Stimulated activated CD4-positive, alpha-beta T cell treated with anti-CD3 and anti-CD28 coated beads, Interleukin-1b, Interleukin-23, amount 100 ng/mL, for 48 hours (primary cell): ENCODE measurements around the gene ING4.

ENCODE experiments used
- DNase-seq: peaks from one replicate; pipeline ENCODE4 v3.0.0-alpha.2; 2020

The ING4 gene

GRCh38 chr12:6632026-6632983 is 30.6 kb downstream of the ING4 start:
- DNase-seq = peak; percentile 44

- DNase-seq = no peak
Measured at GRCh38 chr12:6631549-6631961, 31.4 kb downstream of the ING4 start.

- DNase-seq = no peak
Measured at GRCh38 chr12:6630736-6631135, 32.2 kb downstream of the ING4 start.

GRCh38 chr12:6627616-6628015 is 35.3 kb downstream of the ING4 start:
- no peak for DNase-seq

GRCh38 chr12:6626654-6627283 is 36.1 kb downstream of the ING4 start:
- no peak for DNase-seq

GRCh38 chr12:6620885-6621274 is 42.0 kb downstream of the ING4 start:
- no peak for DNase-seq

- peak; percentile 58 for DNase-seq
Measured at GRCh38 chr12:6620137-6620884, 42.6 kb downstream of the ING4 start.

- no peak for DNase-seq
Measured at GRCh38 chr12:6618483-6619225, 44.3 kb downstream of the ING4 start.

- no peak for DNase-seq
Measured at GRCh38 chr12:6615802-6616201, 47.1 kb downstream of the ING4 start.

GRCh38 chr12:6614513-6615172 is 48.3 kb downstream of the ING4 start:
- no peak for DNase-seq

GRCh38 chr12:6613776-6614512 is 49.0 kb downstream of the ING4 start:
- DNase-seq = no peak

GRCh38 chr12:6613015-6613775 is 49.7 kb downstream of the ING4 start:
- DNase-seq = no peak

- DNase-seq = no peak
Measured at GRCh38 chr12:6612652-6613014, 50.3 kb downstream of the ING4 start.

- DNase-seq = no peak
Measured at GRCh38 chr12:6612247-6612646, 50.7 kb downstream of the ING4 start.

GRCh38 chr12:6608592-6609281 is 54.2 kb downstream of the ING4 start:
- peak; percentile 38 for DNase-seq

- DNase-seq = peak; percentile 69
Measured at GRCh38 chr12:6607751-6608591, 54.9 kb downstream of the ING4 start.

GRCh38 chr12:6606331-6607131 is 56.4 kb downstream of the ING4 start:
- DNase-seq = peak; percentile 53
